CD14-positive monocyte (primary cell): ENCODE measurements around the gene SNRPD3. TPM values are rescaled to one million over a fixed set of nuclear protein-coding genes. Genes with fewer than 3 reads are reported as not detected.

ENCODE experiments used
- DNase-seq, 3 donors: peaks; one replicate each; pipeline ENCODE4 v3.0.0-alpha.2; 2011 to 2022
- H2AFZ ChIP-seq: 2 replicates; pipeline ENCODE4 v1.6.0; 2012; ENCODE audit warnings: mild to moderate bottlenecking, low read depth, low read length, inconsistent platforms; ENCODE audit not compliant: insufficient read depth, poor library complexity, severe bottlenecking
- H3K27ac ChIP-seq, 2 donors: 1 replicate in 1 of 2; 2 replicates in 1 of 2; pipeline ENCODE4 v1.5.1; 2012 to 2013; ENCODE audit warnings: low read length in 2 of 2, control low read depth in 1 of 2, inconsistent platforms in 1 of 2, low read depth in 1 of 2, mild to moderate bottlenecking in 1 of 2
- H3K27me3 ChIP-seq, 2 donors: one replicate each; pipeline versions ENCODE4 v1.6.0 to v1.6.1; 2011 to 2013; ENCODE audit warnings: low read length in 2 of 2; ENCODE audit not compliant: control insufficient read depth in 2 of 2, insufficient read depth in 2 of 2
- H3K36me3 ChIP-seq, 2 donors: replicated peaks in 1 of 2; 1 replicate in 1 of 2; 2 replicates in 1 of 2; pipeline versions ENCODE4 v1.5.1 to v1.6.1; 2012 to 2013; ENCODE audit warnings: low read length in 2 of 2, control low read depth in 1 of 2, inconsistent platforms in 1 of 2, mild to moderate bottlenecking in 1 of 2; ENCODE audit not compliant: insufficient read depth in 2 of 2, control insufficient read depth in 1 of 2
- H3K4me1 ChIP-seq, 2 donors: 1 replicate in 1 of 2; 2 replicates in 1 of 2; pipeline versions ENCODE4 v1.5.1 to v1.6.1; 2012 to 2013; ENCODE audit warnings: low read length in 2 of 2, control low read depth in 1 of 2, inconsistent platforms in 1 of 2, mild to moderate bottlenecking in 1 of 2, moderate library complexity in 1 of 2; ENCODE audit not compliant: insufficient read depth in 2 of 2, control insufficient read depth in 1 of 2
- H3K4me2 ChIP-seq: replicated peaks from 2 replicates; pipeline ENCODE3; 2012; ENCODE audit warnings: low read length, moderate library complexity, mild to moderate bottlenecking; ENCODE audit not compliant: poor library complexity, severe bottlenecking; ENCODE audit errors: extremely low read depth
- H3K4me3 ChIP-seq, 3 experiments: fragments of 200-600 bp in 1 of 3; sonication (generic) in 1 of 3; replicated peaks in 1 of 3; 1 replicate in 2 of 3; 2 replicates in 1 of 3; pipeline ENCODE4 v1.5.1; 2011 to 2013; ENCODE audit warnings: low read length in 3 of 3, mild to moderate bottlenecking in 3 of 3, control low read depth in 2 of 3, low read depth in 2 of 3, inconsistent platforms in 1 of 3, moderate library complexity in 1 of 3
- H3K79me2 ChIP-seq: 2 replicates; pipeline ENCODE4 v1.6.0; 2012; ENCODE audit warnings: mild to moderate bottlenecking, control low read depth, inconsistent platforms, low read length, moderate library complexity; ENCODE audit not compliant: insufficient read depth
- H3K9ac ChIP-seq: 2 replicates; pipeline ENCODE4 v1.6.0; 2017; ENCODE audit warnings: low read length, mild to moderate bottlenecking; ENCODE audit not compliant: insufficient read depth, poor library complexity, severe bottlenecking
- H3K9me3 ChIP-seq, 2 donors: replicated peaks in 1 of 2; 1 replicate in 1 of 2; 2 replicates in 1 of 2; pipeline versions ENCODE4 v1.5.1 to v1.6.1; 2012 to 2013; ENCODE audit warnings: low read length in 2 of 2, control low read depth in 1 of 2; ENCODE audit not compliant: control insufficient read depth in 1 of 2, insufficient read depth in 1 of 2
- H4K20me1 ChIP-seq: 2 replicates; pipeline ENCODE4 v1.6.0; 2012; ENCODE audit warnings: mild to moderate bottlenecking, low read length, control low read depth, moderate library complexity; ENCODE audit not compliant: insufficient read depth
- H3K27ac Mint-ChIP-seq, 7 donors: one replicate each; pipeline ENCODE4 v1.8.0; 2020; ENCODE audit warnings: mild to moderate bottlenecking in 7 of 7, mixed read lengths in 7 of 7, moderate library complexity in 6 of 7, inconsistent platforms in 2 of 7
- H3K27me3 Mint-ChIP-seq, 3 donors: one replicate each; pipeline ENCODE4 v1.8.0; 2021 to 2022; ENCODE audit warnings: low read depth in 3 of 3, mild to moderate bottlenecking in 3 of 3, mixed read lengths in 3 of 3, moderate library complexity in 3 of 3, inconsistent platforms in 1 of 3
- H3K36me3 Mint-ChIP-seq, 2 donors: one replicate each; pipeline ENCODE4 v1.8.0; 2020; ENCODE audit warnings: mixed read lengths in 2 of 2, inconsistent platforms in 1 of 2, mild to moderate bottlenecking in 1 of 2
- H3K4me1 Mint-ChIP-seq: one replicate; pipeline ENCODE4 v1.8.0; 2020; ENCODE audit warnings: mild to moderate bottlenecking, mixed read lengths
- H3K4me3 Mint-ChIP-seq, 2 donors: one replicate each; pipeline ENCODE4 v1.8.0; 2020; ENCODE audit warnings: mild to moderate bottlenecking in 2 of 2, mixed read lengths in 2 of 2, moderate library complexity in 1 of 2
- H3K9me3 Mint-ChIP-seq, 7 donors: one replicate each; pipeline ENCODE4 v1.8.0; 2020 to 2022; ENCODE audit warnings: mixed read lengths in 7 of 7, mild to moderate bottlenecking in 6 of 7, moderate library complexity in 6 of 7, inconsistent platforms in 2 of 7
- WGBS: methylation state at CpG from one replicate; pipeline ENCODE4 v1.1.5; 2013; ENCODE audit warnings: missing lambda C conversion rate; ENCODE audit not compliant: insufficient coverage; 5-methylcytosine and 5-hydroxymethylcytosine counted together
- intact Hi-C, 2 donors: fragments of 100-400 bp; cut with micrococcal nuclease; formaldehyde crosslinking; loops; one replicate each; pipeline versions ENCODE4 v1.15.0 to v1.15.1; 2023
- polyA plus RNA-seq, 3 donors: library from polyadenylated mRNA; depleted of rRNA in 1 of 3; unstranded in 2 of 3; stranded (reverse) in 1 of 3; fragments of 300-500 nt in 2 of 3; fragments of >200 nt in 1 of 3; fragmentation: Illumina TruSeq in 2 of 3; gene quantifications; 1 replicate in 2 of 3; 2 replicates in 1 of 3; pipeline ENCODE4 v1.2.3, GENCODE V29; 2012 to 2021
- TF ChIP-seq, protein P1 (sequence below): fragments of 200-600 bp; IDR thresholded peaks from one replicate; pipeline ENCODE4 v1.8.0; 2022; ENCODE audit warnings: antibody characterized with exemption, mild to moderate bottlenecking

SNRPD3 gene
- polyA plus RNA-seq, 3 donors: 71.8 to 115 (median 80.9) TPM

DNA sequence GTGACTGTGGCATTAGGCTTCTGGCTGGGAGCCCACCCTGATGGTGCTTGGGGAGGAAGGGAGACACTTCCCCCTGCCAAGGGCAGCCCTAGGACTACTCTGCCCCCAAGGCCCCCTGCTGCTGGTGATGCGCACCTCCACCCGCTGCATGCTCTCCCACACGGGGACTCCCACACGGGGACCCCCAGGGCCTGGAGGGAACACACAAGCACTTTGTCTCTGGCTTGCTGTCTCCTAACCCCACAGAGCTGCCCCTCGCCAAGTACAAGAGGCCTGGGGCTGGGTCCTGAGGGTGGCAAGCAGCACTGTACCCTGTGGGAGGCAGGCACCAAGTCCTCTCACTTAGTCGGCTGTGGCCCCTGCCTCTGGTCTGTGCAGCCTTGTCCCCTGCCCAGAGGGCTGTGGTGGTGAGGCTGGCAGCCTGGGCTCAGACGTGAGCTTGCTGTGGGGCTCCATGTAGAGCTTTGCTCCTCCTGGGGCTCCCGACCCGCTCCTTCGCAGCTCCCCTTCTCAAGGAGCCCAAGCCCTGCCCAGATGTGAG, 29.1 kb downstream of the SNRPD3 start:
- Histone ChIP-seq H3K79me2 (no peaks in the 10 kb centered on the region), H3K4me1 (no peaks in the 10 kb centered on the region), H3K4me3 (no peak overlapping the region), H3K27me3 (no peaks in the 10 kb centered on the region), H3K27ac (no peak overlapping the region), H3K4me2 (no peak overlapping the region), H3K9me3 (no peaks in the 10 kb centered on the region), H3K9ac (no peak overlapping the region), H2AFZ (no peak overlapping the region), H3K36me3 (no peaks in the 10 kb centered on the region), H4K20me1 (no peaks in the 10 kb centered on the region)
- no peak for DNase-seq
- H3K27me3 Mint-ChIP-seq: peaks cover under 1 to 2% (median 1%) of the 10 kb centered on the region in 3 donors
- 93% methylated on average over 6 of the region's 10 CpGs for WGBS
- no peaks in the 10 kb centered on the region for H3K36me3 Mint-ChIP-seq
- no peak overlapping the region for H3K4me3 Mint-ChIP-seq
- TF ChIP-seq, protein P1, sequence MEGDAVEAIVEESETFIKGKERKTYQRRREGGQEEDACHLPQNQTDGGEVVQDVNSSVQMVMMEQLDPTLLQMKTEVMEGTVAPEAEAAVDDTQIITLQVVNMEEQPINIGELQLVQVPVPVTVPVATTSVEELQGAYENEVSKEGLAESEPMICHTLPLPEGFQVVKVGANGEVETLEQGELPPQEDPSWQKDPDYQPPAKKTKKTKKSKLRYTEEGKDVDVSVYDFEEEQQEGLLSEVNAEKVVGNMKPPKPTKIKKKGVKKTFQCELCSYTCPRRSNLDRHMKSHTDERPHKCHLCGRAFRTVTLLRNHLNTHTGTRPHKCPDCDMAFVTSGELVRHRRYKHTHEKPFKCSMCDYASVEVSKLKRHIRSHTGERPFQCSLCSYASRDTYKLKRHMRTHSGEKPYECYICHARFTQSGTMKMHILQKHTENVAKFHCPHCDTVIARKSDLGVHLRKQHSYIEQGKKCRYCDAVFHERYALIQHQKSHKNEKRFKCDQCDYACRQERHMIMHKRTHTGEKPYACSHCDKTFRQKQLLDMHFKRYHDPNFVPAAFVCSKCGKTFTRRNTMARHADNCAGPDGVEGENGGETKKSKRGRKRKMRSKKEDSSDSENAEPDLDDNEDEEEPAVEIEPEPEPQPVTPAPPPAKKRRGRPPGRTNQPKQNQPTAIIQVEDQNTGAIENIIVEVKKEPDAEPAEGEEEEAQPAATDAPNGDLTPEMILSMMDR: no peak
- peaks cover 3% of the 10 kb centered on the region for H3K4me1 Mint-ChIP-seq
- H3K27ac Mint-ChIP-seq: no peak overlapping the region
- no peaks in the 10 kb centered on the region for H3K9me3 Mint-ChIP-seq
- intact Hi-C loops: no loop called here

DNA sequence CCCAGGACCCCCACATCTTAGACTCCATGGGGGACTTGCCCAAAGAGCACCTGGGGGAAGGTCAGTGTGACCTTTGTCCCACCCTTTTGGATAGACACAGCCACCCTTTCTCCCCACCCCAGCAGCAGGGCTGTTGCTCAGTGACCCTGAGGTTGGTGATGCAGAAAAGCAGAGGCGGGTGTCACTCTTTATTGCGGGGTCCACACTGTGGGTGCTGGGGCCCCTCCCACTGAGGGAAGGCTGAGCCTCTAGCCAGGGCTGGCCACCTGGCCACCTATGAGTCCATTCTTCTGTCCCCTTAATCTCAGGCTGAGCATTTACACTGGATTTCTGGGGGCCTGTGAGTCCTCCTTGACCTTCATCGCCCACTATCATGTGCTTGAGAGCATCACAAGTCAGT, 29.7 kb downstream of the SNRPD3 start:
- H3K27ac Mint-ChIP-seq: no peak overlapping the region
- Histone ChIP-seq H3K79me2 (no peaks in the 10 kb centered on the region), H3K4me1 (no peaks in the 10 kb centered on the region), H3K27me3 (no peaks in the 10 kb centered on the region), H2AFZ (no peak overlapping the region), H4K20me1 (no peaks in the 10 kb centered on the region), H3K4me3 (no peak overlapping the region), H3K36me3 (no peaks in the 10 kb centered on the region), H3K27ac (no peak overlapping the region), H3K9me3 (no peaks in the 10 kb centered on the region), H3K4me2 (no peak overlapping the region), H3K9ac (no peak overlapping the region)
- H3K27me3 Mint-ChIP-seq: peaks cover 1 to 2% (median 1%) of the 10 kb centered on the region in 3 donors
- no peak overlapping the region for H3K4me3 Mint-ChIP-seq
- no peak for DNase-seq
- TF ChIP-seq, protein P1: no peak
- intact Hi-C loops: no loop called here
- peaks cover 1% of the 10 kb centered on the region for H3K4me1 Mint-ChIP-seq
- no peaks in the 10 kb centered on the region for H3K36me3 Mint-ChIP-seq
- 100% methylated on average over 3 of the region's 3 CpGs for WGBS
- H3K9me3 Mint-ChIP-seq: no peaks in the 10 kb centered on the region
